DND-41 (cell line): ENCODE measurements around the gene GPR21.

Experiments used
- ATAC-seq: fragments of 200-7000 bp; cut with Tn5 transposase; 3 replicates; pipeline ENCODE4 v1.9.1; 2021; ENCODE audit warnings: low read depth; ENCODE audit not compliant: insufficient read depth
- DNase-seq: peaks from one replicate; pipeline ENCODE4 v3.0.0-alpha.2; 2020
- H2AFZ ChIP-seq: 2 replicates; pipeline ENCODE4 v1.6.0; 2012; ENCODE audit warnings: low read depth, low read length
- H3K27ac ChIP-seq: 2 replicates; pipeline ENCODE4 v1.5.1; 2012; ENCODE audit warnings: low read length, inconsistent platforms
- H3K27me3 ChIP-seq: fragments of 200-600 bp; sonication (generic); 2 replicates; pipeline ENCODE4 v1.6.0; 2012; ENCODE audit warnings: low read length, mild to moderate bottlenecking, inconsistent platforms; ENCODE audit not compliant: insufficient read depth, poor library complexity
- H3K36me3 ChIP-seq: 2 replicates; pipeline ENCODE4 v1.5.1; 2012; ENCODE audit warnings: low read length, inconsistent platforms; ENCODE audit not compliant: insufficient read depth
- H3K4me1 ChIP-seq: 2 replicates; pipeline ENCODE4 v1.5.1; 2012; ENCODE audit warnings: mild to moderate bottlenecking, low read length; ENCODE audit not compliant: insufficient read depth
- H3K4me2 ChIP-seq: 2 replicates; pipeline ENCODE4 v1.6.0; 2012; ENCODE audit warnings: mild to moderate bottlenecking, moderate library complexity, low read length, inconsistent platforms; ENCODE audit not compliant: insufficient read depth
- H3K4me3 ChIP-seq, 2 experiments: fragments of 200-600 bp in 1 of 2; shearing (Covaris generic) in 1 of 2; 2 replicates each; pipeline ENCODE4 v1.5.1; 2012 to 2016; ENCODE audit warnings: inconsistent platforms in 2 of 2, low read length in 2 of 2, mild to moderate bottlenecking in 2 of 2, low read depth in 1 of 2, moderate library complexity in 1 of 2
- H3K79me2 ChIP-seq: 2 replicates; pipeline ENCODE4 v1.6.0; 2012; ENCODE audit warnings: low read length, inconsistent platforms; ENCODE audit not compliant: insufficient read depth
- H3K9ac ChIP-seq: 2 replicates; pipeline ENCODE4 v1.6.0; 2012; ENCODE audit warnings: low read depth, mild to moderate bottlenecking, inconsistent platforms, low read length, moderate library complexity
- H3K9me3 ChIP-seq: 2 replicates; pipeline ENCODE4 v1.5.1; 2012; ENCODE audit warnings: low read length, moderate library complexity, mild to moderate bottlenecking, inconsistent platforms; ENCODE audit not compliant: insufficient read depth, severe bottlenecking
- H4K20me1 ChIP-seq: 2 replicates; pipeline ENCODE4 v1.6.0; 2012; ENCODE audit warnings: low read length; ENCODE audit not compliant: insufficient read depth
- CTCF ChIP-seq: IDR thresholded peaks from 2 replicates; pipeline ENCODE4 v1.5.1; 2012; ENCODE audit warnings: borderline replicate concordance, low read length, moderate library complexity, mild to moderate bottlenecking; ENCODE audit not compliant: poor library complexity, severe bottlenecking; ENCODE audit errors: extremely low read depth
- EZH2 ChIP-seq: IDR thresholded peaks from 3 replicates; pipeline ENCODE4 v1.6.1; 2012; ENCODE audit warnings: borderline replicate concordance, low read depth, mild to moderate bottlenecking, moderate library complexity, low read length, inconsistent platforms; ENCODE audit not compliant: severe bottlenecking

GPR21 gene

GRCh38 chr9:123073441-123073840 lies 40.0 kb downstream of the GPR21 start:
- TF ChIP-seq CTCF (no peak), EZH2 (no peak)
- Histone ChIP-seq H3K4me2 (no peak overlapping the region), H3K79me2 (no peaks in the 10 kb centered on the region), H3K36me3 (peaks cover 26% of the 10 kb centered on the region; the same call in 1 of the 2 replicates), H2AFZ (no peak overlapping the region), H3K27me3 (no peaks in the 10 kb centered on the region), H3K9ac (no peak overlapping the region), H3K9me3 (no peaks in the 10 kb centered on the region), H3K4me3 (no peak overlapping the region), H4K20me1 (no peaks in the 10 kb centered on the region), H3K27ac (no peak overlapping the region), H3K4me1 (no peaks in the 10 kb centered on the region)
- ATAC-seq (no peak), DNase-seq (no peak)

GRCh38 chr9:123073991-123074422 lies 40.5 kb downstream of the GPR21 start:
- H3K4me3 ChIP-seq = no peak overlapping the region
- H2AFZ ChIP-seq = no peak overlapping the region
- no peak overlapping the region for H3K9ac ChIP-seq
- no peak overlapping the region for H3K4me2 ChIP-seq
- DNase-seq (no peak), ATAC-seq (no peak)
- TF ChIP-seq EZH2 = no peak
- no peak for TF ChIP-seq CTCF
- no peaks in the 10 kb centered on the region for H3K4me1 ChIP-seq
- H3K36me3 ChIP-seq = peaks cover 26% of the 10 kb centered on the region; the same call in 1 of the 2 replicates
- no peak overlapping the region for H3K27ac ChIP-seq
- no peaks in the 10 kb centered on the region for H3K27me3 ChIP-seq
- H3K9me3 ChIP-seq = no peaks in the 10 kb centered on the region
- H3K79me2 ChIP-seq = no peaks in the 10 kb centered on the region
- no peaks in the 10 kb centered on the region for H4K20me1 ChIP-seq

GRCh38 chr9:123074628-123075027 lies 41.2 kb downstream of the GPR21 start:
- Histone ChIP-seq H3K9ac (no peak overlapping the region), H3K27ac (no peak overlapping the region), H4K20me1 (no peaks in the 10 kb centered on the region), H3K9me3 (no peaks in the 10 kb centered on the region), H3K4me3 (no peak overlapping the region), H3K4me1 (no peaks in the 10 kb centered on the region), H3K36me3 (peaks cover 27% of the 10 kb centered on the region; the same call in 1 of the 2 replicates), H3K4me2 (no peak overlapping the region), H2AFZ (no peak overlapping the region), H3K79me2 (no peaks in the 10 kb centered on the region), H3K27me3 (no peaks in the 10 kb centered on the region)
- TF ChIP-seq EZH2 (no peak), CTCF (no peak)
- no peak for ATAC-seq
- DNase-seq = no peak

GRCh38 chr9:123080444-123080843 lies 47.0 kb downstream of the GPR21 start:
- Histone ChIP-seq H3K79me2 (no peaks in the 10 kb centered on the region), H4K20me1 (no peaks in the 10 kb centered on the region), H3K36me3 (peaks cover 46% of the 10 kb centered on the region; the same call in 1 of the 2 replicates), H3K4me2 (no peak overlapping the region), H3K9me3 (no peaks in the 10 kb centered on the region), H3K9ac (no peak overlapping the region), H3K4me3 (no peak overlapping the region), H3K4me1 (no peaks in the 10 kb centered on the region), H3K27me3 (no peaks in the 10 kb centered on the region), H2AFZ (no peak overlapping the region), H3K27ac (no peak overlapping the region)
- DNase-seq (no peak), ATAC-seq (no peak)
- TF ChIP-seq CTCF = no peak
- no peak for TF ChIP-seq EZH2
